Breast epithelium (tissue), 4 donors: ENCODE measurements around the gene ZCCHC3. TPM values are rescaled to one million over a fixed set of nuclear protein-coding genes. Genes with fewer than 3 reads are reported as not detected.

Source experiments
- DNase-seq, 2 donors: peaks; one replicate each; pipeline ENCODE4 v3.0.0-alpha.2; 2019; ENCODE audit warnings: low spot score in 2 of 2
- H3K27ac ChIP-seq, 2 donors: fragments of 200-600 bp; sonication (generic) in 1 of 2; one replicate each; pipeline ENCODE4 v1.5.1; 2016 to 2019; ENCODE audit warnings: mild to moderate bottlenecking in 1 of 2
- H3K27me3 ChIP-seq, 2 donors: fragments of 200-600 bp; sonication (generic) in 1 of 2; one replicate each; pipeline versions ENCODE4 v1.5.1 to v1.6.0; 2017 to 2019; ENCODE audit warnings: control low read depth in 1 of 2, mild to moderate bottlenecking in 1 of 2
- H3K36me3 ChIP-seq: fragments of 200-600 bp; one replicate; pipeline ENCODE4 v1.5.1; 2019
- H3K4me1 ChIP-seq, 2 donors: fragments of 200-600 bp; sonication (generic); one replicate each; pipeline ENCODE4 v1.5.1; 2016 to 2019; ENCODE audit warnings: control low read depth in 1 of 2
- H3K4me3 ChIP-seq, 3 donors: fragments of 200-600 bp; sonication (generic); 1 replicate in 2 of 3; 2 replicates in 1 of 3; pipeline ENCODE4 v1.5.1; 2016 to 2019; ENCODE audit warnings: mild to moderate bottlenecking in 3 of 3, moderate library complexity in 2 of 3
- H3K9me3 ChIP-seq, 2 donors: fragments of 200-600 bp; sonication (generic) in 1 of 2; one replicate each; pipeline ENCODE4 v1.5.1; 2016 to 2019; ENCODE audit warnings: control low read depth in 1 of 2
- POLR2A ChIP-seq: fragments of 450-650 bp; IDR thresholded peaks from one replicate; pipeline ENCODE4 v1.6.1; 2016; ENCODE audit warnings: antibody characterized with exemption, mild to moderate bottlenecking, moderate library complexity
- POLR2AphosphoS5 ChIP-seq, 3 donors: sonication (generic); formaldehyde crosslinking; IDR thresholded peaks; one replicate each; pipeline ENCODE4 v1.6.1; 2017; ENCODE audit warnings: antibody characterized with exemption in 3 of 3
- intact Hi-C: fragments of 100-400 bp; cut with DNase I; formaldehyde crosslinking; loops from one replicate; pipeline ENCODE4 v1.15.1; 2023; ENCODE audit warnings: low total_unique reads
- total RNA-seq, 3 donors: library from RNA; depleted of rRNA; stranded (reverse); fragments of >200 nt; gene quantifications; one replicate each; pipeline ENCODE4 v1.1.0, GENCODE V29; 2016
- TF ChIP-seq, protein P1 (sequence below), 3 donors: fragments of 450-650 bp; IDR thresholded peaks; one replicate each; pipeline ENCODE4 v1.5.1; 2016 to 2017; ENCODE audit warnings: antibody characterized with exemption in 3 of 3, mild to moderate bottlenecking in 3 of 3, moderate library complexity in 3 of 3

Gene ZCCHC3
- total RNA-seq, 3 donors from 2014 or later: 10.1 to 14.0 (median 11.5) TPM

DNA sequence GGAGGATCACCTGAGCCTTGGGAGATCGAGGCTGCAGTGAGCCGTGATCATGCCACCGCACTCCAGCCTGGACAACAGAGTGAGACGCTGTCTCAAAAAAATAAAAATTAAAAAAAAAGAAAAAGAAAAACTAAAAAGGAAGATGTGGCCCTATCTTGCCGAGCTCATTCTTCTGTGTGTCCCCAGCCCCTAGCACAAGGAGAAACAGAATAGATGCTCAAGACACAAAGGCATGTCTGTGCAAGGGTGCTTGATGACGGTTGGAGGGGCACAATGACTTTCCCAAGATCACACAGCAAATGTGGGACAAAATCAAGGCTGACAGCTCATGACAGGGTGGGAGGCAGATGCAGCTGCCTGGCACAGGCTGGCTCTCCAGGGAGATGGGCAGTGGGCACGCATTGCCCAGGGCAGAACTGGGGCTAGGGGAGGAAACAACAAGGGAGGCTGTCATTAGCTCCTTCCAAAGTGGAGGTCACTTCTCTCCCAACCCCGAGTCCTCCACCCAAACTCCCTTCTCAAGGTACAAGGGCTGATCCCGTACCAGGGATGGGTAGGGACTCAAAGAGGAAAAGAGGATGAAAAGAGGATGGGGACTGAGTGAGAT is 48.8 kb downstream of the ZCCHC3 start:
- H3K36me3 ChIP-seq: no peaks in the 10 kb centered on the region
- intact Hi-C loops: no loop called here
- TF ChIP-seq POLR2A (no peak), POLR2AphosphoS5 (IDR thresholded peaks at IDR 0.05) (no peak)

DNA sequence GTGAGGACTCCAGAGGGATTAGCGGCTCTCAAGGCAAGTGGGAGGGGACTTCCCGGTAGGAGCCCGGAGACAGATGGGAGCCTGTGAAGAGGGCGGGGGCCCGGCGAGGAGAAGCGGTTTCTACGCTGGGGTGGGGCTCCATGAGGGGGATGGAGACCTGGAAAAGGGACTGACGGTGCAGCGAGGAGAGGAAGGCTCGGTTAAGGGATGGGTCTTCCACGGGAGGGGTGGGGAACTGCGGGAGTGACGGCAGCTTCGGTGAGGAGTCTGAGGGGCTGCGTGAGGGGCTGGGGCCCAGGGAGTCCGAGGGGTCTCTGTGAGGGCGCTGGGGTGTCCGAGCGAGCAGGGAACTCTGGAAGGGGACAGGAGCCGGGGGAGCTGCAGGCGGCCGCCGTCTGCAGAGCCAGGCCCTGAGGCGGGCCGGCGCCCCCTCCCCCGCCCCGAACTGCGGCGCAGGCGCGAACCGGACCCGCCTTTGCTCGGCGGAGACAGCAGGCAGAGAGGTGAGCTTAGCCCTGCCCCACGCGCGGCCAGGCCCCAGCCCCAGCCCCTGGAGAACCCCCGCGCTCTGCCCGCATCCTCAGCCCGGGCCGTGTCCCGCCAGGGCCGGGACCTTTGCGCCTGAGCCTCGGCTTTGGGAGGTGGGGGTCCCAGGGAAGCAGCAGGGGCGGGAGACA is 49.4 kb downstream of the ZCCHC3 start, which contains the start of gene NRSN2:
Gene NRSN2 (plus strand): TSS at position 472 of the 677 bp plus-strand sequence. CDS start 2,533 bp downstream, outside the sequence.
- no peaks in the 10 kb centered on the region for H3K36me3 ChIP-seq
- peak within 1 kb of the TSS; percentile 74 to 95 (median 75) for H3K4me3 ChIP-seq
- H3K27ac ChIP-seq: peak within 1 kb of the TSS; percentile 91 to 98
- intact Hi-C loops: no loop called here
- peak in 1 of 3 donors; percentile 12 for TF ChIP-seq POLR2AphosphoS5 (IDR thresholded peaks at IDR 0.05)
- TF ChIP-seq, protein P1, sequence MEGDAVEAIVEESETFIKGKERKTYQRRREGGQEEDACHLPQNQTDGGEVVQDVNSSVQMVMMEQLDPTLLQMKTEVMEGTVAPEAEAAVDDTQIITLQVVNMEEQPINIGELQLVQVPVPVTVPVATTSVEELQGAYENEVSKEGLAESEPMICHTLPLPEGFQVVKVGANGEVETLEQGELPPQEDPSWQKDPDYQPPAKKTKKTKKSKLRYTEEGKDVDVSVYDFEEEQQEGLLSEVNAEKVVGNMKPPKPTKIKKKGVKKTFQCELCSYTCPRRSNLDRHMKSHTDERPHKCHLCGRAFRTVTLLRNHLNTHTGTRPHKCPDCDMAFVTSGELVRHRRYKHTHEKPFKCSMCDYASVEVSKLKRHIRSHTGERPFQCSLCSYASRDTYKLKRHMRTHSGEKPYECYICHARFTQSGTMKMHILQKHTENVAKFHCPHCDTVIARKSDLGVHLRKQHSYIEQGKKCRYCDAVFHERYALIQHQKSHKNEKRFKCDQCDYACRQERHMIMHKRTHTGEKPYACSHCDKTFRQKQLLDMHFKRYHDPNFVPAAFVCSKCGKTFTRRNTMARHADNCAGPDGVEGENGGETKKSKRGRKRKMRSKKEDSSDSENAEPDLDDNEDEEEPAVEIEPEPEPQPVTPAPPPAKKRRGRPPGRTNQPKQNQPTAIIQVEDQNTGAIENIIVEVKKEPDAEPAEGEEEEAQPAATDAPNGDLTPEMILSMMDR (IDR thresholded peaks at IDR 0.05): no peak
- H3K9me3 ChIP-seq: peaks cover 0 to 3% of the 10 kb centered on the region in 2 donors
- no peaks in the 10 kb centered on the region for H3K27me3 ChIP-seq
- peak in 1 of 2 donors; percentile 32 for DNase-seq
- H3K4me1 ChIP-seq: no peaks in the 10 kb centered on the region

More for the DNA sequence above, 48.8 kb downstream of the ZCCHC3 start:
- H3K27ac ChIP-seq: peak overlapping the region; percentile 91 to 98
- H3K4me3 ChIP-seq: peak overlapping the region; percentile 74 to 95 (median 75)
- peaks cover 0 to 5% of the 10 kb centered on the region in 2 donors for H3K9me3 ChIP-seq
- no peaks in the 10 kb centered on the region for H3K27me3 ChIP-seq
- H3K4me1 ChIP-seq: no peaks in the 10 kb centered on the region
- no peak for DNase-seq

DNA sequence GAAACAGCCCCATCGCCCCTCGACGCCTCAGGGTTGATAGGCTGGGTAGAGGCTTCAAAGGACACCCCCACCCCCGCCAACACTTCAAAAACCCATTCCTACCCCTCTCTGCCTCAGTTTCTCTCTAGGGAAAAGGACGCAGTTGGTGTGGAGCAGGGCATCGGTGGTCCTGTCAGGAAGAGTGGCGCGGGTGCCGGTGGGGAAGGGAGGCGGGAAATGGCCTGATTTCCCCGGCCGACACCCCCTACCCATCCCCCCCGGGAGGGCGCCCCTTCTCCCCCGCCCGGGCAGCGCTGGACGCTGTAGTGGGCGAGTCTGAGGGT is 49.9 kb downstream of the ZCCHC3 start:
- H3K27ac ChIP-seq: peak overlapping the region; percentile 91 to 98
- intact Hi-C loops: no loop called here
- no peaks in the 10 kb centered on the region for H3K27me3 ChIP-seq
- no peaks in the 10 kb centered on the region for H3K4me1 ChIP-seq
- DNase-seq: no peak
- no peaks in the 10 kb centered on the region for H3K9me3 ChIP-seq
- peak overlapping the region; percentile 74 to 95 (median 75) for H3K4me3 ChIP-seq
- H3K36me3 ChIP-seq: no peaks in the 10 kb centered on the region
- no peak for TF ChIP-seq POLR2AphosphoS5 (IDR thresholded peaks at IDR 0.05)
- TF ChIP-seq, protein P1 (IDR thresholded peaks at IDR 0.05): no peak
- TF ChIP-seq POLR2A: no peak

- intact Hi-C loops: no loop called here
- Histone ChIP-seq H3K27ac (peak overlapping the region; percentile 91 to 98), H3K9me3 (no peaks in the 10 kb centered on the region), H3K4me3 (peak overlapping the region; percentile 74 to 95 (median 75)), H3K27me3 (no peaks in the 10 kb centered on the region), H3K36me3 (no peaks in the 10 kb centered on the region), H3K4me1 (no peaks in the 10 kb centered on the region)
- TF ChIP-seq POLR2A: peak; percentile 15
- TF ChIP-seq, protein P1 (IDR thresholded peaks at IDR 0.05): no peak
- TF ChIP-seq POLR2AphosphoS5 (IDR thresholded peaks at IDR 0.05): peak in 2 of 3 donors; percentile 46 to 47
- peak; percentile 79 to 80 for DNase-seq
These were observed 50.5 kb downstream of the ZCCHC3 start for GRCh38 chr20:347640-348484.

GRCh38 chr20:348972-349841 is 51.8 kb downstream of the ZCCHC3 start:
- H3K36me3 ChIP-seq: no peaks in the 10 kb centered on the region
- intact Hi-C loops: no loop called here
- H3K4me1 ChIP-seq: no peaks in the 10 kb centered on the region
- TF ChIP-seq POLR2A (no peak), POLR2AphosphoS5 (IDR thresholded peaks at IDR 0.05) (no peak)
- TF ChIP-seq, protein P1 (IDR thresholded peaks at IDR 0.05): no peak
- no peak for DNase-seq
- H3K4me3 ChIP-seq: no peak overlapping the region
- H3K27me3 ChIP-seq: no peaks in the 10 kb centered on the region
- H3K9me3 ChIP-seq: no peaks in the 10 kb centered on the region
- H3K27ac ChIP-seq: no peak overlapping the region
